Peyer's patch (tissue), 4 donors: ENCODE results near the gene SLC9A8. TPM values are rescaled to one million over a fixed set of nuclear protein-coding genes. Genes with fewer than 3 reads are reported as not detected.

Source experiments
- DNase-seq, 3 donors: peaks; one replicate each; pipeline ENCODE4 v3.0.0-alpha.2; 2017 to 2019
- H3K27ac ChIP-seq, 4 donors: fragments of 200-600 bp; sonication (generic); one replicate each; pipeline ENCODE4 v1.5.1; 2016 to 2019
- H3K27me3 ChIP-seq, 2 donors: fragments of 200-600 bp; sonication (generic); one replicate each; pipeline ENCODE4 v1.5.1; 2019
- H3K36me3 ChIP-seq, 3 donors: fragments of 200-600 bp; sonication (generic); one replicate each; pipeline ENCODE4 v1.5.1; 2016 to 2019
- H3K4me1 ChIP-seq, 4 donors: fragments of 200-600 bp; sonication (generic); one replicate each; pipeline ENCODE4 v1.5.1; 2016 to 2019
- H3K4me3 ChIP-seq, 4 donors: fragments of 200-600 bp; sonication (generic); 1 replicate in 3 of 4; 2 replicates in 1 of 4; pipeline ENCODE4 v1.5.1; 2016 to 2019; ENCODE audit warnings: mild to moderate bottlenecking in 1 of 4
- H3K9me3 ChIP-seq, 4 donors: fragments of 200-600 bp; sonication (generic); one replicate each; pipeline ENCODE4 v1.5.1; 2016 to 2019; ENCODE audit warnings: mild to moderate bottlenecking in 1 of 4
- POLR2A ChIP-seq, 2 donors: fragments of 450-650 bp; IDR thresholded peaks; one replicate each; pipeline ENCODE4 v1.5.1; 2017; ENCODE audit warnings: antibody characterized with exemption in 2 of 2, mild to moderate bottlenecking in 2 of 2, moderate library complexity in 2 of 2
- total RNA-seq, 4 donors: library from RNA; depleted of rRNA; stranded (reverse); fragments of >200 nt; gene quantifications; one replicate each; pipeline ENCODE4 v1.1.0, GENCODE V29; 2016
- TF ChIP-seq, protein P1 (sequence below), 6 experiments: fragments of 450-650 bp in 4 of 6; fragments of 200-600 bp in 2 of 6; sonication (generic) in 1 of 6; IDR thresholded peaks; one replicate each; pipeline ENCODE4 v1.5.1; 2017 to 2019; ENCODE audit warnings: antibody characterized with exemption in 6 of 6, mild to moderate bottlenecking in 3 of 6, moderate library complexity in 1 of 6

Gene SLC9A8
- total RNA-seq, 4 donors from 2014 or later = 15.6 to 24.4 (median 19.8) TPM

DNA sequence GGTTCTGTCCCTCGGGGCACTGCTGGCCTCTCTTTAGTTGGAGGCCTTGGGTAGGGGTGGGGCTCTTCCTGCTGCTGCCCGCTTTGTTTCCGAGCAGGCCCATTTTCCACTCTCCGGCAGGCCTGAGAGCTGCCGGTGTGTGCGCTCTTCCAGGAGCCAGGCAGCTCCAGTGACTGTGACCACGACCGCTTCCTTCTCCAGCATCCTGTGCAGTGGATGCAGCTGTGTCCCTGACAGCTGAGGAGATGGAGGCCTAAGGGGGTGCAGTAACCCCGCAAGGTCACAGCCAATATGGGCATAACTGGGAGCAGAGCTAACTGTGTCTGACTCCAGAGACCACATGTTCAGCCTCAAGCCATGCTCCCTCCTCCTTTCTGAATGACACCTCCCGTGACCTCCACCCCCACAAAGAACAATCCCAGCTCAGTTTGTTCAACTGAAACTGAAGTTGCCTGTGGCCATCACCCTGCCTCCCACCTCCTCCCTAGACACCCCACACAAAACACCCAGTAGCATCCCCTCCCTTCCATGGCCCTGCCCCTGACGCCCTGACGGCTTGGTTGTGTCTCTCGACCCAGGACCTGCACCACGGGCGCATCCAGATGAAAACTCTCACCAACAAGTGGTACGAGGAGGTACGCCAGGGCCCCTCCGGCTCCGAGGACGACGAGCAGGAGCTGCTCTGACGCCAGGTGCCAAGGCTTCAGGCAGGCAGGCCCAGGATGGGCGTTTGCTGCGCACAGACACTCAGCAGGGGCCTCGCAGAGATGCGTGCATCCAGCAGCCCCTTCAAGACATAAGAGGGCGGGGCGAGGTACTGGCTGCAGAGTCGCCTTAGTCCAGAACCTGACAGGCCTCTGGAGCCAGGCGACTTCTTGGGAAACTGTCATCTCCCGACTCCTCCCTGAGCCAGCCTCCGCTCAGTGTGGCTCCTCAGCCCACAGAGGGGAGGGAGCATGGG is 74.9 kb downstream of the SLC9A8 start:
- peak in 1 of 3 donors; percentile 47 for DNase-seq
- Histone ChIP-seq H3K27me3 (no peaks in the 10 kb centered on the region), H3K9me3 (no peaks in the 10 kb centered on the region), H3K4me1 (peaks cover 0 to 35% (median 0%) of the 10 kb centered on the region in 4 donors), H3K36me3 (peaks cover 0 to 55% (median 0%) of the 10 kb centered on the region in 3 donors), H3K4me3 (no peak overlapping the region), H3K27ac (peak overlapping the region in 2 of 4 donors; percentile 14 to 52)
- TF ChIP-seq POLR2A (IDR thresholded peaks at IDR 0.05) = no peak
- TF ChIP-seq, protein P1, sequence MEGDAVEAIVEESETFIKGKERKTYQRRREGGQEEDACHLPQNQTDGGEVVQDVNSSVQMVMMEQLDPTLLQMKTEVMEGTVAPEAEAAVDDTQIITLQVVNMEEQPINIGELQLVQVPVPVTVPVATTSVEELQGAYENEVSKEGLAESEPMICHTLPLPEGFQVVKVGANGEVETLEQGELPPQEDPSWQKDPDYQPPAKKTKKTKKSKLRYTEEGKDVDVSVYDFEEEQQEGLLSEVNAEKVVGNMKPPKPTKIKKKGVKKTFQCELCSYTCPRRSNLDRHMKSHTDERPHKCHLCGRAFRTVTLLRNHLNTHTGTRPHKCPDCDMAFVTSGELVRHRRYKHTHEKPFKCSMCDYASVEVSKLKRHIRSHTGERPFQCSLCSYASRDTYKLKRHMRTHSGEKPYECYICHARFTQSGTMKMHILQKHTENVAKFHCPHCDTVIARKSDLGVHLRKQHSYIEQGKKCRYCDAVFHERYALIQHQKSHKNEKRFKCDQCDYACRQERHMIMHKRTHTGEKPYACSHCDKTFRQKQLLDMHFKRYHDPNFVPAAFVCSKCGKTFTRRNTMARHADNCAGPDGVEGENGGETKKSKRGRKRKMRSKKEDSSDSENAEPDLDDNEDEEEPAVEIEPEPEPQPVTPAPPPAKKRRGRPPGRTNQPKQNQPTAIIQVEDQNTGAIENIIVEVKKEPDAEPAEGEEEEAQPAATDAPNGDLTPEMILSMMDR (IDR thresholded peaks at IDR 0.05) = no peak

DNA sequence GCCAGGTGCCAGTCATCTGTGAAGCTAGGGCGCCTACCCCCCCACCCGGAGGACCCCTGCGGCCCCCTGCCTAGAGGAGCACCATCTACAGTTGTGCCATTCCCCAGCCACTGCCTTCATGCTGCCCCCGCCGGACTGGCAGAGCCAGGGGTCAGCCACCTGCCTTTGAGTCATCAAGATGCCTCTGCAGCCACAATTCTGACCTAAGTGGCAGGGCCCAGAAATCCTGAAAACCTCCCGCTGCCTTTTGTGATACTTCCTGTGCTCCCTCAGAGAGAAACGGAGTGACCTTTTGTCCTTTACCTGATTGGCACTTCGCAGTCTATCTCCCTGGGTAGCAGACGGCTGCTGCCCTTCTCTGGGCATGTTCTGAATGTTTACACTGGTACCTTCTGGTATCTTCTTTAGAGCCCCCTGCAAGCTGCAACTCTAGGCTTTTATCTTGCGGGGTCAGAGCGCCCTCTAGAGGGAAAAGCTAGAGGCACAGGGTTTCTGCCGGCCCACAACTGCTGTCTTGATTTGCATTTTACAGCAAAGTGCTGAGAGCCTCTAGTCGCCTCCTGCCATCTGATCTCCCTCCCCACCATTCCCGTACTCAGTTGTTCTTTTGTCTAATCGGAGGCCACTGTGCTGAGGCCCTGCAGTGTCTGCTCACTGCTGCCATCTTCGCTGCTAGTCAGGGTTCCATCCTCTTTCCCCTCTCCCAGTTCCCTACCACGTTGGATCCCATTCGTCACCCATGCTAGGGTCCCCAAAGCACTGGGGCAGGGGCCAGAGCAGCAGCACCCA is 75.8 kb downstream of the SLC9A8 start:
- H3K27me3 ChIP-seq = no peaks in the 10 kb centered on the region
- no peak overlapping the region for H3K4me3 ChIP-seq
- no peaks in the 10 kb centered on the region for H3K9me3 ChIP-seq
- H3K4me1 ChIP-seq = peaks cover 0 to 44% (median 0%) of the 10 kb centered on the region in 4 donors
- H3K27ac ChIP-seq = peak overlapping the region in 1 of 4 donors; percentile 14
- peak in 2 of 3 donors; percentile 42 to 69 for DNase-seq
- H3K36me3 ChIP-seq = peaks cover 0 to 48% (median 0%) of the 10 kb centered on the region in 3 donors
- no peak for TF ChIP-seq POLR2A (IDR thresholded peaks at IDR 0.05)
- TF ChIP-seq, protein P1 (IDR thresholded peaks at IDR 0.05) = peak; percentile 47 to 72 (median 65)

DNA sequence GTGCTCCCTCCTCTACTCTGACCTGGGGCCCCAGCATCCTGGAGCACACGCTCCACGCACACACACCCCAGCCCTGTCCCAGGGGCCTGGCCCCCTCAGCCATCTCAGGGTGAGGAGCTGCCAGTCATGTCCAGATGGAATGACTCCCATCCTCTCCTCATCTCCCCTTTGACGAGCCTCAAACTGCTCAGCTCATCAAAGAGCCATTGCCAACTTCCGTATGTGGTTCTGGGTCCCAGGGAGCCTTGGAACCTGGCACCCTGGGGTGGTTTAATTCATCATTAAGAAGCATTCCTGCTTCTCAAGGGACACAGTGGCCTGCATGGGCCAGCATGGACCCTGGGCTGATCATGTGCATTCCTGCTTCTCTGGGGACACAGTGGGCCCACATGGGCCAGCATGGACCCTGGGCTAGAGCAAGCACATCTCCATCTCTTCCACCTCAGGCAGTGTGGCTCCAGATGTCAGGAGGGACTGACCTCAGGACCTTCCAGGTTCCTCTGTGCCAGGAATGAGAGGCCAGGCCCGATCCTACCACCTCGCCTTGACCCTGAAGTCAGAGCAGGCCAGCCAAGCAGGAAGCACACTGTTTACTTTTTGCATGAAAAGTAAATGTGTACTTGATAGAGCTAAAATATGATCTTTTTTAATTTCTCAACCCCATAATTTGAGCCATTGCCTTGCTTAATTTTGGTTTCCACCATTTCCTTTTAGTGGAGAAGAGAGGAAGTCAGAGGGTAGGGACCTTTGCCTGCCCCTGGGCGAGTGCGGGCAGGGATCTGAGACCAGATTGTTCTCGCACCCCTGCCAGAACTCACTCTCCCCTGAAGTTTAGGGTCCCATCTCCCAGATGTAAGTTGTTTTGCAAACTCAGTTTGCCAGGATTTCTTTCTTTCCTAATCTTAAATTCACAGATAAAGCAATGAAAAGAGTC is 76.6 kb downstream of the SLC9A8 start:
- Histone ChIP-seq H3K4me3 (no peak overlapping the region), H3K9me3 (no peaks in the 10 kb centered on the region), H3K4me1 (peaks cover 0 to 46% (median 0%) of the 10 kb centered on the region in 4 donors), H3K36me3 (peaks cover 0 to 41% (median 0%) of the 10 kb centered on the region in 3 donors), H3K27ac (no peak overlapping the region), H3K27me3 (no peaks in the 10 kb centered on the region)
- peak in 1 of 3 donors; percentile 39 for DNase-seq
- no peak for TF ChIP-seq POLR2A (IDR thresholded peaks at IDR 0.05)
- TF ChIP-seq, protein P1 (IDR thresholded peaks at IDR 0.05) = no peak

DNA sequence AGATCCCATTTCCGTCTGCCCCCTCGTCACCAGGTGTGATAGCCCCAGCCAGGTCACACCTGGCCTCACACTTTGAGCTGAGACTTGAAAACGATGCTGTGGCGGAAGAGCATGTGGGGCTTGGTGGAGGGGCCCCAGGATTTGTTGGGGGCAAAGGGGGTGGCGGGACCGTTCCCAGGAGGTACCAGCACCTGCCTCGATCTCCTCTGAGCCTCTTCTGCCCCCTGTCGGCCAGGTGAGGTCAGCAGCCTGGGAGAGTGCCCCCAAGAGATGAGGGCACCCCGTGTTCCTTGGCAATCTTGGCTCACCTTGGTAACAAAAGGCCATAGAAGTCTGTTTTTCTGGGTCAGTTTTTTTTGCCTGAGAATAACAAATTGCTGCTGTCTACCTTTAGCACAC is 77.3 kb downstream of the SLC9A8 start:
- H3K4me1 ChIP-seq = peaks cover 0 to 46% (median 0%) of the 10 kb centered on the region in 4 donors
- TF ChIP-seq, protein P1 (IDR thresholded peaks at IDR 0.05) = peak in 4 of 6 experiments; percentile 24 to 47 (median 35)
- no peak for TF ChIP-seq POLR2A (IDR thresholded peaks at IDR 0.05)
- no peak overlapping the region for H3K4me3 ChIP-seq
- H3K36me3 ChIP-seq = peaks cover 0 to 34% (median 0%) of the 10 kb centered on the region in 3 donors
- no peaks in the 10 kb centered on the region for H3K27me3 ChIP-seq
- H3K27ac ChIP-seq = no peak overlapping the region
- no peaks in the 10 kb centered on the region for H3K9me3 ChIP-seq
- DNase-seq = peak in 1 of 3 donors; percentile 51
